Esophagus mucosa (tissue), 1 donor: ENCODE measurements around the gene STK38. TPM values are rescaled to one million over a fixed set of nuclear protein-coding genes. Genes with fewer than 3 reads are reported as not detected.

ENCODE experiments used
- ATAC-seq: fragments of 200-7000 bp; cut with Tn5 transposase; one replicate; pipeline ENCODE4 v1.9.1; 2020
- total RNA-seq: library from RNA; stranded (reverse); gene quantifications from one replicate; pipeline ENCODE4 v1.2.4, GENCODE V29; 2023
- donor health status: DM: yes; HTN: yes; CAD: no.

The STK38 gene
- total RNA-seq, 1 donor from 2014 or later: 26.1 TPM

DNA sequence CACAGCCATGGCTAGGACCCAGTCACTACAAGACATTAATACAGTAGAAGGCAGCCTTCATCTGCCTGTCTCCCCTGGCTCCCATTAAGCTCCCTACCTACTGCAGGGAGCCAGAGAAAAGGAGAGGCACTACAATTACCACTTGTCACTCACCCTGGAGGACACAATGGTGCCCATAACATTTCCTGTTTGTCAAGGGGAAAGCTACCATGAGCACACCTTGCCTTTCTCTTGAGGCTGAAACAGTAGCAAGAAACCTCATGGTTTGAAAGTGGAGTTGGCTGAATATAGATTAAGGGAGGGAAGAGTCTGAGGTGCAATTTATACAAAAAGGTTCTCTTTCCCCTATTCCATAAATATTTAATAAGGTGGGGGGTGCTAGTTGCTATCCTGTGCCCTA, 27.9 kb downstream of the STK38 start:
- peak; percentile 20 for ATAC-seq

DNA sequence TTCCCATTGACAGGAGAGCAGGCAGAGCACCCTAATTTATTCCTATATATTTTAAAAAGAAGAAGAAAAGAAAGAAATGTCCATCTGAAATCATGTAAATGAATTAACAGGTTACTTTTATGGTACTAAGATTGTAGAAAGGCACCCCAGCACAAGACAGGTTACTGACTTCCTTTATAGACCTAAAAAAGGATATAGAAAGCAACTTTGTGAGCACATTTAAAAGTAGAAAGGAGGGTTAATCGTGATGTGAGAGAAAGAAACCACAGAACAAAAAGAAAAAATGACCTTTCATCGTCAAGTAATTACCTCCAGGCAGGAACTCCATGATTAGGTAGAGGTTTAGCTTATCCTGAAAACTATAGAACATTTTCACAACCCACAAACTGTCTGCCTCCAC, 29.9 kb downstream of the STK38 start:
- ATAC-seq: no peak

GRCh38 chr6:36516988-36517387, 30.3 kb downstream of the STK38 start:
- no peak for ATAC-seq

- no peak for ATAC-seq
These were observed 30.7 kb downstream of the STK38 start for GRCh38 chr6:36516559-36516958.

GRCh38 chr6:36515844-36516243, 31.4 kb downstream of the STK38 start:
- ATAC-seq: no peak

DNA sequence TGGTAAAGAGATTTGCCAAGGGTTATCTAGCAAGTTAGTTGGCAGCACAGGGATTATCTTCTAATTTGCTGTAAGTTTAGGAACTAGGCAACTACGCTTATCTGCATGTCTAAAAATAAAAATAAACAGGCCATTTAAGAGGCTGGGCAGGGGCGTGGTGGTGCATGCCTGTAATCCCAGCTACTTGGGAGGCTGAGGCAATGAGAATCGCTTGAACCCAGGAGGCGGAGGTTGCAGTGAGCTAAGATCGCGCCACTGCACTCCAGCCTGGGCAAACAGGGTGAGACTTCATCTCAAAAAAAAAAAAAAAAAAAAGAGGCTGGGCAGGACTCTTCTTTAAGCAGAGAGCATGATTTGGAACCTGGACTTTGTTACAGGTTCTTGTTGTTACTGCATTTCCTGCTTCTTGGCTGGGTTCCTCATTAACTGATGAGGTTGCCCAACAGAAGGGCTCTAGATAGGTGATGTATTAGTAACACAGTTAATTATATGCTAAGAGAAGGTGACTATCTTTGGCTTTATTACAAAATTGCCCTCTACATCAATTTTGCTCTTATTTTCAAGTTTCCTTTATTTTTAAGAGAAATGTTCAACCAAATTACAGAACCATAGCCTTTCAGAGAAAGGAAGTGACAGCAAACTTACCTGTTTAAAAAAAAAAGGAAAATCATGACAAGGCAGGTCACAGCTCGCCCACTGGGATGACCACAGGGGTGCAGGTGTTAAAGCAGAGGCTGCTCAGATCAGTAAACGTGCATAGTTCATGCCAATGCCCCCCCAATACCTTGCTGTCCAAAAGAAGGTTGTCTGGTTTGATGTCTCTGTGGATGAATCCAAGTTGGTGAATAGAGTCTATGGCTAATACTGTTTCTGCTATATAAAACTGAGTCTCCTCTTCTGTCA, 32.5 kb downstream of the STK38 start:
- peak; percentile 48 for ATAC-seq

DNA sequence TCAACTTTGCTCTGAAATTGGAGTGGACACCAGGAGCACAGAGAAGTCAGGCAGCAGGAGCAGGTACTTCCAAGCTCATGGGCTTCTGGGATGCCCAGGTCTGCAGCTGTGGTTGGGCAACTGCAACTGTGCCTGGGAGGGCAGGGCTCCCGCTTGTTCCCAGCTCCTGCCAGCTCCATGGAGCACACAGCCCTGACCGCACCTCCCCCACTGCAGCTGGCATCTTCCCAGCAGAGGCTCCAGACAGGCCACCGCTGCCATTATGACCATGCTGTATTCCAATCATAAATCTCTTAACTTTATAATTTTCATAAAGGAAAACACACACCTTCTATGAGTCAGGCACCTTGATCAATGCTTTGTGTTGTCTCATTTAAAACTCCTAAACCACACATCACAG, 36.9 kb downstream of the STK38 start:
- ATAC-seq: peak; percentile 32

DNA sequence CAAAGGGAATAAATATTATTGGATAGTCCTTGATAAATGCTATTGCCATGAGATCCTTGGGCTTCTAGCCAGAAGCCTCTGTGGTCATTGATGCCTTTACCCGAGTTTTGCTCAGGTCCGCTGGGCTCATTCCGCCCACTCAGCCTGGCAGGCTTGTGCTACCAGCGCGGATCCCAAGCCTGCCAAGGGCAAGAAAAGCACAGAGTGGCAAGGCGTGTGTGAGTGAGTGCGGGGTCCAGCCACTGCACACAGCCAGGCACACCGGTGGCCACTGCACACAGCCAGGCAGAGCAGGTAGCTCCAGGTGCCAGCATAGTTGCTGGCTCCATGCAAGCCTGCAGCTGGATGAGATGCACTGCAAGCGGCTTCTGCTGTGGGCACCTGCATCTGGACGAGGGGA, 38.7 kb downstream of the STK38 start:
- no peak for ATAC-seq

DNA sequence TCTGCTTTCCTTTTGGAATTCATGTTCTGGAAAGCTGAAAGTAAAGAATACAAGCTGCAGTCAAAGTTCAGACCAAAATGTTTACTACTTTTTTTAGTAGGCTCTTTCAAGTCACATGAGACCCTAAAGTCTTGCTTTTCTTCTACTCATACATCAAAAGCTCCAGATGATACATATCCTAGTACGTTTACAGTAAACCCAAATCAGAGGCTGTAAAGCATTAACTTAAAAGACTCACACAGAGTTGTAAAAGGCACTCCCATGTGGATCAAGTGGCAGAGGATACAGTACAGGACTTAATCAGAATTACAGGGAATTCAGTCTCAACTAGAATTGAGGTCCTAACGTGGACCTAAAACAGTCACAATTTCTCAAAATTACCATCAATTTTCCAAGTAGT, 40.7 kb downstream of the STK38 start:
- no peak for ATAC-seq

DNA sequence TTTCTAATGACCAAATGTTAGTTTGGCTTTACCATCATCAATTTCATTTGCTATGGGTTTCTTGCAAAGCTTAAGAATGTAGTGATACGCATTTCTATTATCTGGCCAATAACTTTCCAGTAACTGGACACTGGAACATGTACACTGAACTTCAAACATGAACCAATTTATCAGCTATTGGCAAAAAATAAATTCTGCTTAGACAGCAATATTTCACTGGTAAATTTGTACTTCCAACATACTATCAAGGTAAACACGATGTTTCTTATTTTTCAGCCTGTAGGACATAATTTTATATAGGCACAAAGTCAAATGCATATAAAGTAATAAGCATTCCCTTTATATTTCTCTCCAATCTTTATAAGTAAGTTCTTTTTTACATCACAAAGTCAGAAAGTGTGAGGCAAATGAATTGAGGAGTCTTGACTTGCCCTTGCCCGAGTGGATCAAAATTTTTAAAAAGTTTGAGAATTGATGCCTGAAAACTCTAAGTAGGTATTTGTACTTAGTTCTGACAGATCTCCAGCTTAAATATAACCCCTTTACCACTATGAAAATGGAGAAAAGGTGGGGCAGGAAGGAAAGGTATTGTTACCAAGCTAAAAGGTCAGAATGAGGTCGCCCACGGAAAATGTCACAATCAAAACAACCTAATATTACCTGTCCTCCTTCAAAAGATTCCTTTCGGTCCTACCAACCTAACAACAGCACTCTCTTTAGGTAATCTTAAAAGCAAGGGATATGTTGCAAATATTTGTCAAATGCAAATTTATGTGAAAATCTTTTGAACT, 41.3 kb downstream of the STK38 start:
- no peak for ATAC-seq

GRCh38 chr6:36504982-36505381, 42.3 kb downstream of the STK38 start:
- ATAC-seq: no peak

GRCh38 chr6:36504181-36504580, 43.1 kb downstream of the STK38 start:
- no peak for ATAC-seq

GRCh38 chr6:36501686-36502085, 45.6 kb downstream of the STK38 start:
- ATAC-seq: no peak

- ATAC-seq: peak; percentile 48
These were observed 47.4 kb downstream of the STK38 start for GRCh38 chr6:36499918-36500317.

GRCh38 chr6:36495086-36495485, 52.2 kb downstream of the STK38 start:
- ATAC-seq: no peak

DNA sequence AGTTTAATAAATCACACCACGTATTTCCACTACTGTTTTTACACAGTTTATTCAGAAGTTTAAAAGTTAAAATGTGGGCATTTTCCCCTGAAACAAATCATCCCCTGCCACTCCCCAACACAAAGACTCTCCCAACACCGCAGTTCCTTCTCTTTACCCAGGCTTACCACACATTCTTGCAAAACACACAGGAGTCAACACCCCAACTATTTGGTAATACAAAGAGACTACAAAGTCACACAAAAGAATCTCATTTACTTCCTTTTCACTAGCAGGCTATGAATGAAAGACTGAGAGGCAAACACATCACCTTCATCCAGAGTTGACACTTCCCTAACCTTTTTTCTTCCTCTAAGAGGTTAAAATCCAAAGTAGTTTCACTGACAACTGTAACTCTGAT, 53.4 kb downstream of the STK38 start:
- ATAC-seq: peak; percentile 84

- ATAC-seq: peak; percentile 39
These were observed 54.0 kb downstream of the STK38 start for GRCh38 chr6:36493319-36493718.

GRCh38 chr6:36492621-36493020, 54.7 kb downstream of the STK38 start:
- peak; percentile 50 for ATAC-seq

- no peak for ATAC-seq
These were observed 55.2 kb downstream of the STK38 start for GRCh38 chr6:36492092-36492491.

DNA sequence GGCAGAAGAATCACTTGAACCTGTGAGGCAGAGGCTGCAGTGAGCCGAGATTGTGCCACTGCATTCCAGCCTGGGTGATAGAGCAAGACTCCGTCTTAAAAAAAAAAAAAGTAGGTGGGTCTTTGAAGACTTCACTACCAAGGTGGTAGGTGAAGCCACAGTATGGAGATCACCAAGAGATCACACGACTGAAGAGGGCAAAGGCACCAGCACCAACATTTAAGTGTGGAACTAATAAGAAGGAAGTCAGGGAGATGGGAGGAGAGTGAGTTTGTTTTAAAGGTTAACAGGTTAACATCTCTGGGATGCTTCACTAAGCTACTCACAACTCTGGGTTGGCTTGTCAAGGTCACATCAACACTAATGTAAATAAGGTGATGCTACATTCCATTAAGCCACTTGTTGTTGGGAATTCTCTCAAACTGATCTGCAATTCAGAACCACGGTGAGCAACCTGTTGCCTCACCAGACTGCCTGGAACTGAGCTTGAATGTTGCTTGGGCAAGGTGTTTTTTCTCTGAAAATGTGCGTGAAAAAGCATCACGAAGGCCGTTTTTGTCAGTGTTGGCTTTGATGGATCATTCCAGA, 55.8 kb downstream of the STK38 start:
- ATAC-seq: no peak

- no peak for ATAC-seq
These were observed 57.9 kb downstream of the STK38 start for GRCh38 chr6:36489426-36489825.

DNA sequence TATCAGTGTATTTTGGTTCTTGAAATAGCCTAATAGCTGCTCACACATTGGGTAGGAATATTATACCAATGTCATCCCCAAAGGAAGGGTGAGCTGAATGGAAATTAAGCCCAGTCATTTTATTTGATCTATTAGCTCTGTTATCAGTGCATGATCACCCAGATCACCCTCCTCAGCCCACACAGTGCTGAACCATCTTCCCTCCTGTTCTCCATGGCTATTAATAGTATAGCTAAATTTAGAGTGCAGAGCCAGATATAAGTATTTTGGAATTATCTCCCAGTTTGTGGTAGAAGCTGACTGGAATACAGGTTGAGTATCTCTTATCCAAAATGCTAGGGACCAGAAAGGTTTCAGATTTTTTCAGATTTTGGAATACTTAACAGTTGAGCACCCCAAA, 59.1 kb downstream of the STK38 start:
- no peak for ATAC-seq

DNA sequence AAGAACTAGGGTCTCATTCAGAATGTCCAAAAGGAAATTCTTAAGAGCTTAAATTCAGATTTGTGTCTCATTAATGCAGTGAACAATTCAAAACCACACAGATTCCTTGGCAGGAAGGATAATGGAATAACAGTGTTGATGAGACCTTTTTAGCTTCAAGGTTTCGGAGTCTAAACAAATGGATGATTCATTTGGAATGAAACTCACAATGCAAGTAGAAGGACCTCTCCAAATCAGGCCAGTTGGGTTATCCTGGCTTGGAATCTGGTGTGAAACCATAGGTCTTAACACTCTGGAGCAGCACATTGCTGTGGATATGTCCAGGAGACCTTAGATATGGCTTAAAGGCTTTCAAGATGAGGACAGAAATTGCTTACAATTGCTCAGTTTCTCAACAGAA, 59.6 kb downstream of the STK38 start:
- ATAC-seq: no peak
